Measurements from ENCODE around the gene CASS4.

The CASS4 gene

DNA sequence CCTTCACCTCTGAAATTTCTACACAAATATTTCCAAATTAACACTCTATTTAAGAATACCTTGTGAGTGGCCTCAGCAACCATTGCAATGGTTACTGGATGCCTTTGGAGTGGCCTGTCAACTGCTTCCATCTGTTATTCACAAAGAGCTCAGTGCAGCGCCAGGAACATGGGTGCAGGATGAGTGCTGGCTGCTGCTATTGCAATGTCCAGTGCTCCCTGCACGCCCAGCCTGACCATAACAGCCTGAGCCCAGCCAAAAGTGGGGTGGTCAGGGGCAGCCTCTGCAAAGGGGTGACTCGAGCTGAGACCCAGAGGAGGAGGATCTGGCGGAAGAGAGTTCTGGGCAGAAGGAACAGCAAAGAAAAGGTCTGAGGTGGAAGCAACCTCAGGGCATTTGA lies 18.4 kb downstream of the CASS4 start:
- Histone ChIP-seq H3K27me3 (ENCODE audit: control insufficient read depth, insufficient read depth, low read length) (no peaks in the 10 kb centered on the region), H3K9me3 (ENCODE audit: control insufficient read depth, insufficient read depth, low read length) (no peaks in the 10 kb centered on the region), H3K4me1 (ENCODE audit: control insufficient read depth, insufficient read depth, low read length) (no peaks in the 10 kb centered on the region), H3K4me3 (ENCODE audit: low read length) (no peak overlapping the region), H3K27ac (ENCODE audit: low read length) (no peak overlapping the region), H3K36me3 (ENCODE audit: control insufficient read depth, insufficient read depth, low read length) (no peaks in the 10 kb centered on the region)
- no peak for DNase-seq (ENCODE audit: low read depth, low spot score)
- no CpG with 5 or more reads among the region's 4 CpGs for WGBS (ENCODE audit: insufficient coverage, insufficient read length)

DNA sequence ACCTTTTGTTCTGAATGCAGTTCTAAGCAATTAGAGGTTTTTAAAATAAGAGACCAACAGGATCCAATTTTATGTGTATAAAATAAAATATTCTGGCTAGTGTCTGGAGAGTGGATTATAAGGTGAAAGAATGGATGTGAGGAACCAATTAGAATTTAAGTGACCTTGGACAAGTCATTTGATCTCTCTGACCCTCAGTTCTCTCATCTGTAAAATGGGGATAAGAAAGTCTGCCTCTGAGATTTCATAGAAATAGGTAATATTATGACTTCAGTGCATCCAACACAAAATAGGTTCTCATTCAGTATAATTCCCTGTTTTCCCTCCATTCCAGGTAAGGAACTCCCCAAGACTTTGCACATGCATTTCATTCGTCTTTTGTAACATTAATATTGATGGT lies 18.9 kb downstream of the CASS4 start:
- no peaks in the 10 kb centered on the region for H3K36me3 ChIP-seq (ENCODE audit: control insufficient read depth, insufficient read depth, low read length)
- no peak overlapping the region for H3K27ac ChIP-seq (ENCODE audit: low read length)
- H3K27me3 ChIP-seq (ENCODE audit: control insufficient read depth, insufficient read depth, low read length): no peaks in the 10 kb centered on the region
- no CpG with 5 or more reads among the region's 1 CpG for WGBS (ENCODE audit: insufficient coverage, insufficient read length)
- DNase-seq (ENCODE audit: low read depth, low spot score): no peak
- H3K9me3 ChIP-seq (ENCODE audit: control insufficient read depth, insufficient read depth, low read length): no peaks in the 10 kb centered on the region
- no peak overlapping the region for H3K4me3 ChIP-seq (ENCODE audit: low read length)
- H3K4me1 ChIP-seq (ENCODE audit: control insufficient read depth, insufficient read depth, low read length): no peaks in the 10 kb centered on the region

DNA sequence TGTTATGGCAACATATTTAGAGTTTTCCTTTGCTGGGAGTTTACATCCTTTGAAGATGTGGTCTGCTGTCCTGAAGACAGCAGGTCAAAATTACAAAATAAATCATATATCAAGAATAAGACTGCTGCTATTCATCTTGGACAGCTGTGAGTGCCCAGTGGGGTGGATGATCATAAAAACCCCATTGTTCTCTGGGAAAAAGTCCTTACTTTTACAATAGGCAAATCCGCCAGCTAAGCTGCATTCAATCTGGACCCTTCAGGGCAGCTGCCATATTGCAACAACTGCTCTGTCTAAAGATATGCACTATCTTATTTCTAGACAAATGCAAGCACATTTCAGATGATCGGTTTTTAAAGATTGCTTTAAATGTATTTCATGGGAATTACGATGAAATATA lies 19.4 kb downstream of the CASS4 start:
- Histone ChIP-seq H3K27me3 (ENCODE audit: control insufficient read depth, insufficient read depth, low read length) (no peaks in the 10 kb centered on the region), H3K36me3 (ENCODE audit: control insufficient read depth, insufficient read depth, low read length) (no peaks in the 10 kb centered on the region), H3K4me3 (ENCODE audit: low read length) (no peak overlapping the region), H3K9me3 (ENCODE audit: control insufficient read depth, insufficient read depth, low read length) (no peaks in the 10 kb centered on the region), H3K27ac (ENCODE audit: low read length) (no peak overlapping the region), H3K4me1 (ENCODE audit: control insufficient read depth, insufficient read depth, low read length) (no peaks in the 10 kb centered on the region)
- no CpG with 5 or more reads among the region's 3 CpGs for WGBS (ENCODE audit: insufficient coverage, insufficient read length)
- DNase-seq (ENCODE audit: low read depth, low spot score): no peak

DNA sequence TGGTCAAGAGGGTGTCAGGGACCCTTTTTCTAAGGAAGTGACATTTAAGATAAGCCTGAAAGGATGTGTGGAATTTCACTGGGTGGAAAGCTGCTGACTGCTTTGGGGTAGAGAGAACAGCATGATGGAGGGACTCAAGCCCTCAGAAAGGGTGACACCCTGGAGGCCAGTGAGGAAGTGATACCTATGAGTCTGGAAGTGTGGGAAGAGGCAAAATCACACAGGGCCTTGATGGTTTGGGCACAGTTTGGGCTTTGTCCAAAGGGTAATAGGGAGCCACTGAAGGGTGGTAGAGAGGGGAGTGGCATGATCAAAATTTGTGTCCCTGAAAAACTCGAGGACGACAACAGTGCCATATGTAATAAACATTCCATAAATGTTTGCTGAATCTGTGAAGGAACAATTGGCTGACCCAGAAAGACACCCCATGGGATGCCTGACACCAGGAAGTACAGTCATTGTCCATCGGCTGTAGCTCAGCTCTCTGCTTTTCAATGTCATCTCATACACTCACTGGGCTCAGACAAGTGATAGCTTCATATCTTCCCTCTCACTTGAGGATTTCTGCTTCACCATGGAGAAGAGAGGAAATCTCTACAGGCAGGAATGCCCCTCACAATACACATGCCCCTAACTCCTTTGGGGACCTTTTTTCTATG lies 21.3 kb downstream of the CASS4 start:
- WGBS (ENCODE audit: insufficient coverage, insufficient read length): no CpG with 5 or more reads among the region's 3 CpGs
- Histone ChIP-seq H3K27me3 (ENCODE audit: control insufficient read depth, insufficient read depth, low read length) (no peaks in the 10 kb centered on the region), H3K27ac (ENCODE audit: low read length) (no peak overlapping the region), H3K36me3 (ENCODE audit: control insufficient read depth, insufficient read depth, low read length) (no peaks in the 10 kb centered on the region), H3K4me3 (ENCODE audit: low read length) (no peak overlapping the region), H3K4me1 (ENCODE audit: control insufficient read depth, insufficient read depth, low read length) (no peaks in the 10 kb centered on the region), H3K9me3 (ENCODE audit: control insufficient read depth, insufficient read depth, low read length) (no peaks in the 10 kb centered on the region)
- DNase-seq (ENCODE audit: low read depth, low spot score): no peak

DNA sequence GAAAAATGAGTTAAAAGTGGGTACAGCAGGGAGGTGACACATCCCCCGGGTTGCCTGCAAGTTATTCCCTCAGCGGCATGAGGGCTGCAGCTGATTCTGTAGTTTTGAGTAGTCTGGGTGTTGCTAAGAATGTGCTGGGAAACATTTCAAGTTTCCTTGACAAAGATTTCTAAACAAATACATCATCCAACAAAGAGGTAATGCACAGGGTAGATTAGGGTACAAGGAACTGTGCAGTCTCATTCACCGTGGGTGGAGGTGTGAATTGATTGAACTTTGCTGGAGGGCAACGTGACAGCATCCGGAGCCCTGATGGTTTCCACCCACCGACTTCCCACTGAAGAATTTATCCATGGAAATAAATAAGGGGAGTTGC lies 21.8 kb downstream of the CASS4 start:
- H3K27me3 ChIP-seq (ENCODE audit: control insufficient read depth, insufficient read depth, low read length): no peaks in the 10 kb centered on the region

DNA sequence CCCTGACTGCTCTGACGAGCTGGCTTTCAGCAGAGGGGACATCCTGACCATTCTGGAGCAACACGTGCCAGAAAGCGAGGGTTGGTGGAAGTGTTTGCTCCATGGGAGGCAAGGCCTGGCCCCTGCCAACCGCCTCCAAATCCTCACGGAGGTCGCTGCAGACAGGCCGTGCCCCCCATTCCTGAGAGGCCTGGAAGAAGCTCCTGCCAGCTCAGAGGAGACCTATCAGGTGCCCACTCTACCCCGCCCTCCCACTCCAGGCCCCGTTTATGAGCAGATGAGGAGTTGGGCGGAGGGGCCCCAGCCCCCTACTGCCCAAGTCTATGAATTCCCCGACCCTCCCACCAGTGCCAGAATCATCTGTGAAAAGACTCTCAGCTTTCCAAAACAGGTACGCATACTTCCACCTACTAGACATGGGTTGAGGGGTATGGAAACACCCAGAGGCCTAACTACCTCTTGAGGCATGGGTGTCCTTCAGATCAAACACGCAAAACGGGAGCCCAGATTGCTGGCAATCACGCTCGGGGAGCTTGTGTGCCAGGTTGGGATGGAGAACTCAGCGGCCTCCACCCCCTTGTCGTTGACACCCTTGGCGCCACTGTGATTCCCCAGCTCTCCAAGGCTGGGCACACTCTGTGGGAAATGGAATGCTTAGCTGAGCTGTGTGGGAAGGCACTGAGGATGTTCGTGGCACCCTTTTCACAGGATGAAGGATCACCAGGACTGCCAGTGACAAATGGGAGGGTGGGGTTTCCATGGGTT lies 25.3 kb downstream of the CASS4 start:
- no peaks in the 10 kb centered on the region for H3K4me1 ChIP-seq (ENCODE audit: control insufficient read depth, insufficient read depth, low read length)
- no peak for DNase-seq (ENCODE audit: low read depth, low spot score)
- no CpG with 5 or more reads among the region's 20 CpGs for WGBS (ENCODE audit: insufficient coverage, insufficient read length)
- no peaks in the 10 kb centered on the region for H3K36me3 ChIP-seq (ENCODE audit: control insufficient read depth, insufficient read depth, low read length)
- no peaks in the 10 kb centered on the region for H3K27me3 ChIP-seq (ENCODE audit: control insufficient read depth, insufficient read depth, low read length)
- H3K4me3 ChIP-seq (ENCODE audit: low read length): no peak overlapping the region
- no peak overlapping the region for H3K27ac ChIP-seq (ENCODE audit: low read length)
- H3K9me3 ChIP-seq (ENCODE audit: control insufficient read depth, insufficient read depth, low read length): no peaks in the 10 kb centered on the region

More for the DNA sequence above, 21.8 kb downstream of the CASS4 start:
- no peak for DNase-seq (ENCODE audit: low read depth, low spot score)
- H3K27ac ChIP-seq (ENCODE audit: low read length): no peak overlapping the region
- no peaks in the 10 kb centered on the region for H3K36me3 ChIP-seq (ENCODE audit: control insufficient read depth, insufficient read depth, low read length)
- no CpG with 5 or more reads among the region's 6 CpGs for WGBS (ENCODE audit: insufficient coverage, insufficient read length)
- H3K4me3 ChIP-seq (ENCODE audit: low read length): no peak overlapping the region
- H3K9me3 ChIP-seq (ENCODE audit: control insufficient read depth, insufficient read depth, low read length): no peaks in the 10 kb centered on the region
- no peaks in the 10 kb centered on the region for H3K4me1 ChIP-seq (ENCODE audit: control insufficient read depth, insufficient read depth, low read length)

DNA sequence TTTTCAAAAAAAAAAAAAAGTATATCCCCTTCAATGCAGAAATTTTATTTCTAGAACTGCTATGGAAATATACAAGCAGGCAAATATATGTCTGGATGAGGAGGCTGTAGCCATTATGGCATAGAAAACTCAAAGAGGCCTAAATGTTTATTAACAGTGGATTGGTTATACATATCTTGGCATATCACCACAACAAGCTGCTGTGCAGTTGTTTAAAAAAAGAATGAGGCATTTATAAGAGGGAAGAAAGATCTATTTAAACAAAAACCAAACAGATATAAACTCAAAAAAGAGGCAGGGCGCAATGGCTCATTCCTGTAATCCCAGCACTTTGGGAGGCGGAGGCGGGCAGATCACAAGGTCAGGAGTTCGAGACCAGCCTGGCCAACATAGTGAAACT lies 26.2 kb downstream of the CASS4 start:
- H3K27ac ChIP-seq (ENCODE audit: low read length): no peak overlapping the region
- H3K9me3 ChIP-seq (ENCODE audit: control insufficient read depth, insufficient read depth, low read length): no peaks in the 10 kb centered on the region
- H3K36me3 ChIP-seq (ENCODE audit: control insufficient read depth, insufficient read depth, low read length): no peaks in the 10 kb centered on the region
- no peak for DNase-seq (ENCODE audit: low read depth, low spot score)
- H3K27me3 ChIP-seq (ENCODE audit: control insufficient read depth, insufficient read depth, low read length): no peaks in the 10 kb centered on the region
- no peak overlapping the region for H3K4me3 ChIP-seq (ENCODE audit: low read length)
- no peaks in the 10 kb centered on the region for H3K4me1 ChIP-seq (ENCODE audit: control insufficient read depth, insufficient read depth, low read length)
- WGBS (ENCODE audit: insufficient coverage, insufficient read length): no CpG with 5 or more reads among the region's 4 CpGs

DNA sequence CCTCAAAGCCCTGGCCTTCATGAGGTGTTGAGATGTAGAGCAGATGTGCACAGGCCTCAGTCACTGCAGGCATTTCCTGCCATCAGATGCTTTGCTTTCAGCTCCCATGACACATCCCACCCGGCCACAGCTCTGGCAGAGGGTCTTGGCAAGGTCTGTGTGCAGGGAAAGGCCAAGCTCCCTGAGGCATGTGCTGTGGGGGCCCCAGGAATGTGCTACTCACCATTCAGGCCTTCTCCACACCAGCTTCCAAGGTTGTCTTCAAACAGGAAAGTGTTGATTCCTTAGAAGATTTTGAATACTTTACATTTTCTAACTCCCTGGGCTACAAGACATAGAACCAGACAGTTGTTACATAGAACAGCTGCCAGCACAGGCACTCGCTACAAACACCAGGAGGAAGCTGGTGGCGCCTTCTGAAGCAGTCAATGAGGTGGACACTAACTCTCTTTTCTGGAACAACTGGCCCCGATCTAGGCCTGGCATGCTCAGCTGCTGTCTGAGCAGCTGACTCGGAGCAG lies 27.8 kb downstream of the CASS4 start:
- Histone ChIP-seq H3K4me3 (ENCODE audit: low read length) (no peak overlapping the region), H3K27me3 (ENCODE audit: control insufficient read depth, insufficient read depth, low read length) (no peaks in the 10 kb centered on the region), H3K36me3 (ENCODE audit: control insufficient read depth, insufficient read depth, low read length) (no peaks in the 10 kb centered on the region), H3K4me1 (ENCODE audit: control insufficient read depth, insufficient read depth, low read length) (no peaks in the 10 kb centered on the region), H3K27ac (ENCODE audit: low read length) (no peak overlapping the region), H3K9me3 (ENCODE audit: control insufficient read depth, insufficient read depth, low read length) (no peaks in the 10 kb centered on the region)
- no peak for DNase-seq (ENCODE audit: low read depth, low spot score)
- no CpG with 5 or more reads among the region's 5 CpGs for WGBS (ENCODE audit: insufficient coverage, insufficient read length)

DNA sequence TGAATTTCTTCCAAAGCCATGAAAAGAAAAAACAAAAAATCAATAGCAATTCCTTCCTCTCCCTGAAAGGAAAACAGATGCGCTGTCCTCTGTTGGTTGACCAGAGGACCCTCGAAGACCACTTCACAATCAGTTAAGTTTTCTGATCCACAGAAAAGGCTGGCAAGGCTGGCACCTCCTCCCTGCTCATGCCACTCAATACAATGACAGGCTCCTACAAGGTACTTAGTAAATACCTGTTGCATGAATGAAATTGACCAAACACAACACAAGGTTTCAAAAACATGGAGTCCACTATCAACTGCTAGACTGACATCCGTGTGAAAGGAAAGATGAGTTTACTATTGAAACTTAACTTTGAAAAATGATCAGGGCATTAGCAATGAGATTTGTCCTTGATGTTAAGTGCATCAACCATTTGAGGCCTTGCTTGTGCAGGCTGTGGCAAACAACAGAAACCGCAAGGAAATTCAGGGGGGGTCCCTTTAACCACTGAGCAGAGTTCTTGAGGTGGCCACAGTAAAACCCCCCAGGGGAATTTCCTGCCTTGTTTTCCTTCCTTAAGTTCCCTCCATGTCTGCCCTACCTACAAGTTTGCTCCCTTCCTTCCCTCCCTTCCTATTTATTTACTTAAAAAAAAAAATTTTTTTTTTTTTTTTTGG lies 28.4 kb downstream of the CASS4 start:
- Histone ChIP-seq H3K9me3 (ENCODE audit: control insufficient read depth, insufficient read depth, low read length) (no peaks in the 10 kb centered on the region), H3K36me3 (ENCODE audit: control insufficient read depth, insufficient read depth, low read length) (no peaks in the 10 kb centered on the region), H3K4me3 (ENCODE audit: low read length) (no peak overlapping the region), H3K4me1 (ENCODE audit: control insufficient read depth, insufficient read depth, low read length) (no peaks in the 10 kb centered on the region), H3K27ac (ENCODE audit: low read length) (no peak overlapping the region), H3K27me3 (ENCODE audit: control insufficient read depth, insufficient read depth, low read length) (no peaks in the 10 kb centered on the region)
- no peak for DNase-seq (ENCODE audit: low read depth, low spot score)
- no CpG with 5 or more reads among the region's 4 CpGs for WGBS (ENCODE audit: insufficient coverage, insufficient read length)

DNA sequence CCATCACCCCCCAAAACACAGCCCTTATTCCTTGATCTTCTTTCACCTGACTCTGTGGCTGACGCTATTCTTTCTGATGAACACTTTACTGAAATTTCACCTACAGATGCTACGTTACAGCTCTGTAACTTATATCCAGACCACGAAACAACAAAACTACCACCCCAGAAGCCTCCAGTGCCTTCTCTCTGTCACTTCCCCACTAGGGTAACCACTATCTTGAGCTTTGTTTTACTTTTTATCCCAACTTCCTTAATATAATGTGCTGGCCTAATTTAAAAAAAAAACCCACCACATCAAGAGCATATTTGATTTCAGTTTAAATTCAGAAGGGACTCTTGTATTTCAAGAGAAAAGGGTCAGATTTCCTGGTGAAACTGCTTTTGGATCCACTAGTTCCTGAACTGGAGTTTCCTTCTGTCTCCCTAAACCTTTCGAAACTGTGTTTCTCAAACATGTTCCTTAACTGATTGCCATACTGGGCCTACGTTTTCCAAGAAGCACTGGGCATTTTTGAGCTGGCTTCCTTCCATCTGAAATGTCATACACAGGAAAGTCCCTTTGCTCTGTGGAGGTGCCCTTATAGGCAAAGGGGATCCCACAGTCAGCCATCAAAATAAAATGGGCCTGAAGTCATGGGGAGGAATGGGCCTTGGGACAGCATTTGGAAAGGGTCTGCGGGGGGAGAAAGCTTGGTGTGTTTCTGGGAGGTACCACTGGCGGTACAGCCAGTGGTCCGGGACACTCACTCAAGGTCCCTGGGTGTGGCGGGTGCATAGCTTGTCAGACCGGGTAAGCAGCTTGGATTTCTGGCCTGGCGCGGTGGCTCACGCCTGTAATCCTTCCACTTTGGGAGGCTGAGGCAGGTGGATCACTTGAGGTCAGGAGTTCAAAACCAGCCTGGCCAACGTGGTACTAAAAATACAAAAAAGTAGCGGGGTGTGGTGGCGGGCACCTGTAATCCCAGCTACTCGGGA lies 30.6 kb downstream of the CASS4 start:
- H3K27me3 ChIP-seq (ENCODE audit: control insufficient read depth, insufficient read depth, low read length): no peaks in the 10 kb centered on the region
- H3K9me3 ChIP-seq (ENCODE audit: control insufficient read depth, insufficient read depth, low read length): no peaks in the 10 kb centered on the region
- no peak overlapping the region for H3K27ac ChIP-seq (ENCODE audit: low read length)
- H3K4me1 ChIP-seq (ENCODE audit: control insufficient read depth, insufficient read depth, low read length): no peaks in the 10 kb centered on the region; the same call in 1 of the 2 replicates
- no peak for DNase-seq (ENCODE audit: low read depth, low spot score)
- H3K4me3 ChIP-seq (ENCODE audit: low read length): no peak overlapping the region
- no peaks in the 10 kb centered on the region for H3K36me3 ChIP-seq (ENCODE audit: control insufficient read depth, insufficient read depth, low read length)
- no CpG with 5 or more reads among the region's 17 CpGs for WGBS (ENCODE audit: insufficient coverage, insufficient read length)

Measured in iPS DF 6.9 (cell line).